Endothelial cell (in vitro differentiated cells): ENCODE measurements around the gene C1RL. TPM values are rescaled to one million over a fixed set of nuclear protein-coding genes. Genes with fewer than 3 reads are reported as not detected.

Source experiments
- DNase-seq: peaks from one replicate; pipeline ENCODE4 v3.0.0; 2021; ENCODE audit warnings: low spot score
- H3K27ac Mint-ChIP-seq: one replicate; pipeline ENCODE4 v1.8.0; 2021; ENCODE audit warnings: mixed read lengths, inconsistent platforms; ENCODE audit not compliant: unreplicated experiment
- H3K27me3 Mint-ChIP-seq: one replicate; pipeline ENCODE4 v1.8.0; 2021; ENCODE audit warnings: mild to moderate bottlenecking, moderate library complexity, mixed read lengths, inconsistent platforms; ENCODE audit not compliant: unreplicated experiment
- H3K36me3 Mint-ChIP-seq: one replicate; pipeline ENCODE4 v1.8.0; 2021; ENCODE audit warnings: mild to moderate bottlenecking, low read depth, mixed read lengths, inconsistent platforms; ENCODE audit not compliant: unreplicated experiment
- H3K4me1 Mint-ChIP-seq: one replicate; pipeline ENCODE4 v1.8.0; 2021; ENCODE audit warnings: mild to moderate bottlenecking, mixed read lengths, inconsistent platforms; ENCODE audit not compliant: unreplicated experiment
- H3K4me3 Mint-ChIP-seq: one replicate; pipeline ENCODE4 v1.8.0; 2021; ENCODE audit warnings: mild to moderate bottlenecking, mixed read lengths, inconsistent platforms; ENCODE audit not compliant: unreplicated experiment
- H3K9me3 Mint-ChIP-seq: one replicate; pipeline ENCODE4 v1.8.0; 2021; ENCODE audit warnings: mixed read lengths, inconsistent platforms; ENCODE audit not compliant: unreplicated experiment
- total RNA-seq: library from RNA; stranded (reverse); fragmentation: NEBNext Ultra II Directional; extraction: Animal tissue kit (Norgen Biotek cat#: 25700); gene quantifications from one replicate; pipeline ENCODE4 v1.2.1, GENCODE V29; 2021; ENCODE audit not compliant: unreplicated experiment
- TF ChIP-seq, protein P1 (sequence below): fragments of 200-600 bp; sonication (generic); IDR thresholded peaks from one replicate; pipeline ENCODE4 v1.5.0; 2021; ENCODE audit warnings: antibody characterized with exemption; ENCODE audit not compliant: unreplicated experiment

Gene C1RL
- total RNA-seq, 1 donor from 2014 or later, result 62.3 TPM

DNA sequence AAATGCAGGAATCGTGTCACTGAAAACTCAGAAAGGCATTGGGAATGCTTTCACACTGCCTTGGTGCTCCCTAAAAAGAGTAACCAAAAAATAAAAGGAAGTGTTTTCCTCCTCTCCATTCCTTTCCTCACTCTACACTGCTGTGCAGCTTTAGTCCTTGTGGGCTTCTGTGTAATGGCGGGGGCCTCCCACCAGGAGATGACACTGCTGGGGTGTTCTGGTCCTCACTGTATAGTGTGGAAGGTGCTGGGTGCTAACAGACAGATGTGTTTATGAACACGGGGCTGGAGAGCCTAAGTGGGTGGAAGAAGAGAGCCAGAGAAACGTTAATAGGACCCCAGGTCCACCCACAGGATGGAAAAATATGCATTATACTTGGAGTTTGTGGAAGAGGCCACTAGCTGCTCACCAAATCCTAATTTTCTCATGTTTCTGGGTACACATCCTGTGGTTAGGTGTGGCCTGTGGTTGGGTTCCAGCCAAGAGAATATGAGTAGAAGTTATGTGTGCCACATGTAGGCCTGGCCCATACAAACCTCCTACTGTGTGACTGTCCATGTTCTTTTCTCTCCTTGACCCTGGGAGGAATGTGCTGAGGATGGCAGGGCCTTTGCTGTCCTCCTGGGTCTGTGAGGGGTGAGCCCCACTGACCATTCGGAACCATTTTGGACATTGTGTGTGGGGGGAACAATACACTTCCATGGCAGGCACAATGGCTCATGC lies 62.5 kb downstream of the C1RL start:
- H3K36me3 Mint-ChIP-seq, result no peaks in the 10 kb centered on the region
- H3K27me3 Mint-ChIP-seq, result peaks cover 5% of the 10 kb centered on the region
- TF ChIP-seq, protein P1, sequence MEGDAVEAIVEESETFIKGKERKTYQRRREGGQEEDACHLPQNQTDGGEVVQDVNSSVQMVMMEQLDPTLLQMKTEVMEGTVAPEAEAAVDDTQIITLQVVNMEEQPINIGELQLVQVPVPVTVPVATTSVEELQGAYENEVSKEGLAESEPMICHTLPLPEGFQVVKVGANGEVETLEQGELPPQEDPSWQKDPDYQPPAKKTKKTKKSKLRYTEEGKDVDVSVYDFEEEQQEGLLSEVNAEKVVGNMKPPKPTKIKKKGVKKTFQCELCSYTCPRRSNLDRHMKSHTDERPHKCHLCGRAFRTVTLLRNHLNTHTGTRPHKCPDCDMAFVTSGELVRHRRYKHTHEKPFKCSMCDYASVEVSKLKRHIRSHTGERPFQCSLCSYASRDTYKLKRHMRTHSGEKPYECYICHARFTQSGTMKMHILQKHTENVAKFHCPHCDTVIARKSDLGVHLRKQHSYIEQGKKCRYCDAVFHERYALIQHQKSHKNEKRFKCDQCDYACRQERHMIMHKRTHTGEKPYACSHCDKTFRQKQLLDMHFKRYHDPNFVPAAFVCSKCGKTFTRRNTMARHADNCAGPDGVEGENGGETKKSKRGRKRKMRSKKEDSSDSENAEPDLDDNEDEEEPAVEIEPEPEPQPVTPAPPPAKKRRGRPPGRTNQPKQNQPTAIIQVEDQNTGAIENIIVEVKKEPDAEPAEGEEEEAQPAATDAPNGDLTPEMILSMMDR, result no peak
- H3K27ac Mint-ChIP-seq, result no peak overlapping the region
- H3K9me3 Mint-ChIP-seq, result no peaks in the 10 kb centered on the region
- no peak overlapping the region for H3K4me3 Mint-ChIP-seq
- no peak for DNase-seq
- peaks cover 19% of the 10 kb centered on the region for H3K4me1 Mint-ChIP-seq

DNA sequence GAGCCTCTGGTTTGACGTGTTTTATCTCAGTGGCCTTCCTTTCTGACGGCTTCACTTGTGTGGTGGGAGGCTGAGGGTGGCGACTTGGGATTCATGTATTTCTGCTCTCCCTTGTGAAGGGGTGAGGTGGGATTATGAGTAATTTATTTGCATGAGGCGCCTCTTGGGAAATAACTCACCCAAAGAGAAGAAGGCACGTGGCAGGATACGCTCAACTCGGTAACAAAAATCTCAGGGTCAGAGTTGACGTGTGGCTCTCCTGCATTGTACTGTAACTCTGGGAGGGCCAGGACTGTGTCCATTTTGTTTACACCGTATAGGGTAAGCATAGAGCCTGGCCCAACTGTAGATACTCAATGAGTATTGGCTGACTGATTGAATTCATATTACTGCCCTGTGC lies 63.1 kb downstream of the C1RL start:
- Mint-ChIP-seq H3K4me1 (peaks cover 19% of the 10 kb centered on the region), H3K4me3 (no peak overlapping the region), H3K9me3 (no peaks in the 10 kb centered on the region), H3K27me3 (peaks cover 5% of the 10 kb centered on the region), H3K27ac (no peak overlapping the region), H3K36me3 (no peaks in the 10 kb centered on the region)
- DNase-seq, result no peak
- TF ChIP-seq, protein P1, result no peak

Other genes starting within 250 kb of the C1RL start
- gene TPI1, start 241.7 kb downstream of the C1RL start, total RNA-seq, result 356 TPM
- 6.7 TPM for gene SPSB2, start 235.9 kb downstream of the C1RL start, total RNA-seq
- gene LRRC23, start 204.4 kb downstream of the C1RL start, total RNA-seq, result 5.7 TPM
- gene ENO2, start 194.6 kb downstream of the C1RL start, total RNA-seq, result 5.3 TPM
- gene ATN1, start 181.3 kb downstream of the C1RL start, total RNA-seq, result 144 TPM
- not detected for gene RNU7-1, start 165.4 kb downstream of the C1RL start, total RNA-seq
- gene C12orf57, start 165.2 kb downstream of the C1RL start, total RNA-seq, result 225 TPM
- 22.1 TPM for gene PTPN6, start 157.9 kb downstream of the C1RL start, total RNA-seq
- 288 TPM for gene PHB2, start 138.6 kb downstream of the C1RL start, total RNA-seq
- 37.3 TPM for gene EMG1, start 138.3 kb downstream of the C1RL start, total RNA-seq
- 40.2 TPM for gene LPCAT3, start 90.7 kb downstream of the C1RL start, total RNA-seq
- 5.8 TPM for gene C1S, start 48.5 kb downstream of the C1RL start, total RNA-seq
- 1.4 TPM for gene C1R, start 16.8 kb downstream of the C1RL start, total RNA-seq
- gene RBP5, start 19.7 kb upstream of the C1RL start, total RNA-seq, result 1.0 TPM
- gene CLSTN3, start 21.2 kb upstream of the C1RL start, total RNA-seq, result 134 TPM
- gene PEX5, start 80.5 kb upstream of the C1RL start, total RNA-seq, result 22.2 TPM
- not detected for gene ACSM4, start 194.9 kb upstream of the C1RL start, total RNA-seq